Transverse colon (tissue), 4 donors: ENCODE data around the gene SPACDR. TPM values are rescaled to one million over a fixed set of nuclear protein-coding genes. Genes with fewer than 3 reads are reported as not detected.
A peak's percentile ranks its signal among the peaks of the same experiment; 100 is the strongest.

Experiments
- DNase-seq: peaks from one replicate; pipeline ENCODE4 v3.0.0-alpha.2; 2019
- H3K27ac ChIP-seq, 4 donors: fragments of 200-600 bp; sonication (generic); 2 replicates each; pipeline ENCODE4 v1.5.1; 2016 to 2018; ENCODE audit warnings: inconsistent platforms in 4 of 4
- H3K27me3 ChIP-seq: fragments of 200-600 bp; sonication (generic); 2 replicates; pipeline ENCODE4 v1.5.1; 2017; ENCODE audit warnings: inconsistent platforms
- H3K36me3 ChIP-seq, 4 donors: fragments of 200-600 bp; sonication (generic); 2 replicates each; pipeline ENCODE4 v1.5.1; 2017 to 2019; ENCODE audit warnings: inconsistent platforms in 4 of 4
- H3K4me1 ChIP-seq, 4 donors: fragments of 200-600 bp; sonication (generic); 2 replicates each; pipeline ENCODE4 v1.5.1; 2017 to 2020; ENCODE audit warnings: inconsistent platforms in 4 of 4
- H3K4me3 ChIP-seq, 4 donors: fragments of 200-600 bp; sonication (generic); 1 replicate in 1 of 4; 2 replicates in 3 of 4; pipeline versions ENCODE4 v1.5.1 to v1.6.1; 2017 to 2019; ENCODE audit warnings: inconsistent platforms in 4 of 4
- H3K9me3 ChIP-seq, 2 donors: fragments of 200-600 bp; sonication (generic); 2 replicates each; pipeline ENCODE4 v1.5.1; 2017 to 2019; ENCODE audit warnings: inconsistent platforms in 2 of 2
- EP300 ChIP-seq: sonication (generic); formaldehyde crosslinking; IDR thresholded peaks from one replicate; pipeline ENCODE4 v1.6.1; 2017; ENCODE audit warnings: antibody characterized with exemption, low read depth
- POLR2A ChIP-seq: fragments of 450-650 bp; IDR thresholded peaks from one replicate; pipeline ENCODE4 v1.6.1; 2016; ENCODE audit warnings: antibody characterized with exemption, mild to moderate bottlenecking, moderate library complexity
- POLR2AphosphoS5 ChIP-seq, 3 donors: sonication (generic); formaldehyde crosslinking; IDR thresholded peaks; one replicate each; pipeline ENCODE4 v1.6.1; 2016; ENCODE audit warnings: antibody characterized with exemption in 3 of 3
- WGBS, 2 donors: methylation state at CpG; one replicate each; pipeline ENCODE4 v1.1.5; 2018; ENCODE audit warnings: low coverage in 1 of 2; 5-methylcytosine and 5-hydroxymethylcytosine counted together
- in situ Hi-C, 4 donors: fragments of 200-750 bp; cut with MboI; loops; one replicate each; pipeline versions ENCODE4 v1.15.0 to v1.15.1; 2017; ENCODE audit warnings: low sequenced_read_pairs in 3 of 4, low pct_ligation_motif_present in 1 of 4, low pct_unique_long_range_greater_than_20kb in 1 of 4
- intact Hi-C: fragments of 100-400 bp; cut with DNase I; formaldehyde crosslinking; loops from one replicate; pipeline ENCODE4 v1.15.1; 2023; ENCODE audit warnings: low total_unique reads
- total RNA-seq, 4 donors: library from RNA; depleted of rRNA; stranded (reverse); fragments of >200 nt; gene quantifications; one replicate each; pipeline ENCODE4 v1.1.0, GENCODE V29; 2016
- TF ChIP-seq, protein P1 (sequence below), 5 experiments: fragments of 200-600 bp in 3 of 5; fragments of 450-650 bp in 2 of 5; sonication (generic) in 3 of 5; IDR thresholded peaks; 1 replicate in 2 of 5; 2 replicates in 3 of 5; pipeline ENCODE4 v1.5.1; 2016 to 2017; ENCODE audit warnings: antibody characterized with exemption in 5 of 5, inconsistent platforms in 3 of 5, mild to moderate bottlenecking in 2 of 5, moderate library complexity in 1 of 5

The SPACDR gene
- total RNA-seq, 4 donors from 2014 or later = not detected

DNA sequence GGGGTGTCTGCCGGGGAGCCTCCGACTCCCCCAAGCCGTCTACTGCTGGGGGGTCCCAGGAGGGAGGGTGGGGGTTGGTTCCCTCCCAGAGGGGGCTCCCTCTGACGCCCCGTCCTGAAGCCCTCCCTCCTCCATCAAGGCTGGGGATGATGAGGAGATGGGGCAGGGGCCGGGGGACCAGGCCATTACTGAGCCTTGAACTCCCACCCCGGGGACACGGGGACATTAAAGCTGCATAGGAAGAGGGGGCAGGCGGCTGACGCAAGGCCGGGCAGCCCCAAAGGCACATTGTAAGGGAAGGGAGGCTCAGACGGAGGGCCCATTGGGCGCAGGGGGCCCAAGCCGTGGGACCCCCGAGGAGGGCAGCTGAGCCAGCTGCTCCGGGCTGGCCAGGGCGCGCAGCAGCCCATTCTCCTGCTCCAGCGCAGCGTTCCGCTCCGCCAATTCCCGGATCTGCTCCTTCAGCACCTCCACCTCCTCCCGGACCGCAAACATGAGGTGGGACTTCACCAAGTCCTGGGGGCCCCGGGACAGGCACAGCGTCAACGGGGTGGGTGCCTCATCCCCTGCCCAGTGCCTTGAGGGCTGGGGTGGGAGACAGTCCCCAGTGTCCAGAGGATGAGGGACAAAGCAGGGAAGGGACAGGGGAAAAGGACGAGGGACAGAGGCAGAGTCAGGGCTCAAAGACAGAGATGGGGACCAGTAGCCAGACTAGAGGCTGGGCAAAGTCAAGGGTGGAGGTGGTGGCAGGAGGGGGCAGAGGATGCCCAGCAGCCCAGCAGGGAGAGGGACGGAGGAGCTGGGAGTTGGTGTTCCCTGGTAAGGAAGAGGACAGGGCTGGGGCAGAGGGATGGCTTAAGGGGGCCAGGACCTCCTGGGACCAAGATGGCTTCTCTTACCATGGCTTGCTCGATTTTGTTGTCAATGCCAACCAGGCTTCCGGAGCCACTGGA lies 2.9 kb upstream of the SPACDR start:
- WGBS, 2 donors = 71 to 81% methylated on average over 1 to 32 of the region's 32 CpGs
- in situ Hi-C loops = loop anchor here (10.0 to 25.0 kb wide), 3 partner anchors 220 to 245 kb away; partner anchors contain the start of genes GIGYF1 (in 3 of the 4), EPO (in 1 of the 4) and POP7 (in 1 of the 4)

DNA sequence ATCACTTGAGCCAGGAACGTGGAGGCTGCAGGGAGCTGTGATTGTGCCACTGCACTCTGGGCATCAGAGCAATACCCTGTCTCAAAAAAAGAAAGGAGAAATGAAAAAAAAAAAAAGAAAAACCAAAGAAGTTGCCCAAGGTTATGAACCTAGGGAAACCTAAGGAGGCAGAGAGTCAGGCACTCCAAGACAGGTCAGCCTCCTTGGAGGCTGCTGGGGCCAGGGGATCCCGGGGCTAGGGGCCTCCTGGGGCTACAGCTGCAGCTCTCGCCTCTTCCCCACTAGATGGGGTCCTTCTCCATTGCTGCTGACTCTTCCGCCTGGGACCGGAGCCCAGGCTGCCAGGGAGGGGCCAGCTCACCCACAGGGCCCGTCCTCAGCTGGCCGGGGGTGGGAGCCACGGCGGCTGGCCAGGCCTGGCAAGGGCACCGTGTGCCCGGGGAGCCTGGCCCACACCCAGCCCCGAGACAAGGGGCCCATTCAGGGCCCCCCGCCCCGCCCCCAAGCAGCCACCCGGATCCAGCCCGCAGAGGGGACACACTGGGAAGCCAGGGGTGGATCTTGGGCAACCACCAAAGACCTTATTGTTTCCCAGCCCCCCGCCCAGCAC lies 1.7 kb upstream of the SPACDR start:
- peak overlapping the region in 3 of 4 donors; percentile 44 to 65 (median 62) for H3K27ac ChIP-seq
- H3K27me3 ChIP-seq = no peaks in the 10 kb centered on the region
- no peak overlapping the region for H3K4me3 ChIP-seq
- DNase-seq = peak; percentile 69
- in situ Hi-C loops (loop anchor here (10.0 to 25.0 kb wide), 3 partner anchors 221 to 246 kb away; partner anchors contain the start of genes GIGYF1 (in 3 of the 4), EPO (in 1 of the 4) and POP7 (in 1 of the 4)), intact Hi-C loops (loop anchor here (5.0 kb wide), 1 partner anchor 96 kb away; no protein-coding TSS in a partner anchor)
- H3K9me3 ChIP-seq = no peaks in the 10 kb centered on the region
- TF ChIP-seq POLR2AphosphoS5 (IDR thresholded peaks at IDR 0.05) (peak in 2 of 3 donors; percentile 48 to 59), POLR2A (no peak), EP300 (no peak)
- TF ChIP-seq, protein P1, sequence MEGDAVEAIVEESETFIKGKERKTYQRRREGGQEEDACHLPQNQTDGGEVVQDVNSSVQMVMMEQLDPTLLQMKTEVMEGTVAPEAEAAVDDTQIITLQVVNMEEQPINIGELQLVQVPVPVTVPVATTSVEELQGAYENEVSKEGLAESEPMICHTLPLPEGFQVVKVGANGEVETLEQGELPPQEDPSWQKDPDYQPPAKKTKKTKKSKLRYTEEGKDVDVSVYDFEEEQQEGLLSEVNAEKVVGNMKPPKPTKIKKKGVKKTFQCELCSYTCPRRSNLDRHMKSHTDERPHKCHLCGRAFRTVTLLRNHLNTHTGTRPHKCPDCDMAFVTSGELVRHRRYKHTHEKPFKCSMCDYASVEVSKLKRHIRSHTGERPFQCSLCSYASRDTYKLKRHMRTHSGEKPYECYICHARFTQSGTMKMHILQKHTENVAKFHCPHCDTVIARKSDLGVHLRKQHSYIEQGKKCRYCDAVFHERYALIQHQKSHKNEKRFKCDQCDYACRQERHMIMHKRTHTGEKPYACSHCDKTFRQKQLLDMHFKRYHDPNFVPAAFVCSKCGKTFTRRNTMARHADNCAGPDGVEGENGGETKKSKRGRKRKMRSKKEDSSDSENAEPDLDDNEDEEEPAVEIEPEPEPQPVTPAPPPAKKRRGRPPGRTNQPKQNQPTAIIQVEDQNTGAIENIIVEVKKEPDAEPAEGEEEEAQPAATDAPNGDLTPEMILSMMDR (IDR thresholded peaks at IDR 0.05) = peak; percentile 57 to 64 (median 59)
- H3K4me1 ChIP-seq = peaks cover 11 to 25% (median 15%) of the 10 kb centered on the region in 4 donors
- peaks cover 0 to 12% (median 0%) of the 10 kb centered on the region in 4 donors for H3K36me3 ChIP-seq
- WGBS, 2 donors = 14% methylated on average over 10 of the region's 17 CpGs; no CpG with 5 or more reads in 1 of the 2 donors

More for the DNA sequence above, 2.9 kb upstream of the SPACDR start:
- no peaks in the 10 kb centered on the region for H3K27me3 ChIP-seq
- DNase-seq = no peak
- H3K4me1 ChIP-seq = peaks cover 11 to 25% (median 15%) of the 10 kb centered on the region in 4 donors
- TF ChIP-seq POLR2AphosphoS5 (IDR thresholded peaks at IDR 0.05) (no peak), POLR2A (no peak), EP300 (no peak)
- TF ChIP-seq, protein P1 (IDR thresholded peaks at IDR 0.05) = no peak
- H3K4me3 ChIP-seq = no peak overlapping the region
- peak overlapping the region in 2 of 4 donors; percentile 62 to 65 for H3K27ac ChIP-seq
- intact Hi-C loops = loop anchor here (5.0 kb wide), 1 partner anchor 95 kb away; no protein-coding TSS in a partner anchor
- peaks cover 0 to 12% (median 0%) of the 10 kb centered on the region in 4 donors for H3K36me3 ChIP-seq
- H3K9me3 ChIP-seq = no peaks in the 10 kb centered on the region

DNA sequence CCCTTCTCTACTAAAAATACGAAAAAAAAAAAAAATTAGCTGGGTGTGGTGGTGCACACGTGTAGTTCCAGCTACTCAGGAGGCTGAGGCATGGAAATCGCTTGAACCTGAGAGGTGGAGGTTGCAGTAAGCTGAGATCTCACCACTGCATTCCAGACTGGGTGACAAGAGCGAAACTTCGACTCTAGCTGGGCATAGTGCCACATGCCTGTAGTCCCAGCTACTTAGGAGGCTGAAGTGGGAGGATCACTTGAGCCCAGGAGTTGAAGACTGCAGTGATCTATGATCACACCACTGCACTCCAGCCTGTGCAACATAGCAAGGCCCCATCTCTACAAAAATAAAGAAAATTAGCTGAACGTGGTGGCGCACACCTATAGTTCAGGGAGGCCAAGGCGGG lies 1.2 kb upstream of the SPACDR start:
- Histone ChIP-seq H3K27ac (peak overlapping the region in 2 of 4 donors; percentile 62 to 65), H3K4me1 (peaks cover 11 to 25% (median 15%) of the 10 kb centered on the region in 4 donors), H3K27me3 (no peaks in the 10 kb centered on the region), H3K4me3 (no peak overlapping the region), H3K36me3 (peaks cover 0 to 12% (median 0%) of the 10 kb centered on the region in 4 donors), H3K9me3 (no peaks in the 10 kb centered on the region)
- intact Hi-C loops = loop anchor here (5.0 kb wide), 1 partner anchor 97 kb away; no protein-coding TSS in a partner anchor
- no peak for DNase-seq
- in situ Hi-C loops = loop anchor here (10.0 to 25.0 kb wide), 3 partner anchors 222 to 247 kb away; partner anchors contain the start of genes GIGYF1 (in 3 of the 4), EPO (in 1 of the 4) and POP7 (in 1 of the 4)
- TF ChIP-seq, protein P1 (IDR thresholded peaks at IDR 0.05) = no peak
- TF ChIP-seq POLR2AphosphoS5 (IDR thresholded peaks at IDR 0.05) = no peak
- TF ChIP-seq EP300 = no peak
- TF ChIP-seq POLR2A = no peak
- WGBS, 2 donors = 74% methylated on average over 8 of the region's 8 CpGs; no CpG with 5 or more reads in 1 of the 2 donors
